Eye (tissue), 1 donor: ENCODE data around the gene TMEM229B.

Experiments used
- DNase-seq: peaks from one replicate; pipeline ENCODE4 v3.0.0-alpha.2; 2015

Gene TMEM229B

DNA sequence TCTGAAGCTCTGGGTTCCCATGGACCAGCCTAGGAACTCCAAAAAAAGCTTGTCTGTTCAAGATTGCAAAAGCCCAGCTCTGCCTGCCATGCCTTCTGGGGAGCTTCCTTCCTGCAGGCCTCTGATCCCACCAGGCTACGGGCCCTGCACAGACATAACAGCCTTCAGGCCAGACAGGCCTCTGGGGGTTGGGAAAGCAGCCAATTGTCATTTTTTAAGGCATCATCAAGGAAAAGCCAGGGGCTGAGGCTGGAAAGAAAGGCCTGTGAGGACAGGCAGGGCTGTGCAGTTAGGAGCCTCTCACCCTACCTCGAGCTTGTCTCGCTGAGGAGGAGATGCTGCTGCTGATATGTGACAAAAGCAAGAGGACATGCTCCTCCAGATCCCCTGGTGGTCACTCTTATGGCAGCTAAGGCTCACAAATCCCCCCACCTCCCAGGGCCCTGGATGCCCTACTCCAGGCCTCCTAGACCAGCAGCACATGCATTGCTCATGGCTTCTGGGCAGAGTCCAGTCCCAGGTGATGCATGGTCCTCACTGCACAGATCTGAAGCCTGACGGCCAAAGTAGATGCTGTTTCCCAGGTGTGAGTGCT lies 2.9 kb downstream of the TMEM229B start:
- no peak for DNase-seq

DNA sequence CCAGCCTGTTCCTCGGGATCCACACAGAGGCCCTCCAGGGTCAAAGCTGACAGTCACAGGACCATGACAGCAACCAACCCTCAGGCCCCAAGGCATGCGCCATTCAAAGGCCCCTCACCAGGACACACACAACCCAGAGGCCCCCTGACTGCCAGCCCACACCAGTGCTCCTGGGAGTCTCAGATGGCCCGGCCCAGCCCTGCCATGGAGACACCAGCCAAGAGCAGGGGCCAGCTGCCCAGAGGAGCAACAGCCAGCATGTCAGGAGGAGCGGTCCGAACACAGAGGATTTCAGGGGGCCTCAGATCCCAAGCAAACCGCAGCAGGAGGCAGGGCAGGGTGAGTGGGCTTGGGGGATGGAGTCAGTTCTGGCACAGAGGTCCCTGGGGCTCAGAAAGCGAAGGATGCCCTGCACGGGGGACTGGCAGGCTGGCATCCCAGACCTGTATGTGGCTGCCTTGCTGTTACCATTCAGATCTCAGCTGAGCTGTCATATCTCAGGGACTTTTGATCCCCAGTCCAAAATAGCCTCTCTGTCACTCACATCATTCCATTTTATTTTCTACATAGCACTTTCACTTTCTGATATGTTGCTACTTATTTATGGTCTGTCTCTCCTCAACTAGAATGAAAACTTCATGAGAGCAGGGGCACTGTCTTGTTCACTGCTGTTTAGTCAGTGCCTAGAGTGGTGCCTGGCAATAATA lies 4.8 kb downstream of the TMEM229B start:
- no peak for DNase-seq

DNA sequence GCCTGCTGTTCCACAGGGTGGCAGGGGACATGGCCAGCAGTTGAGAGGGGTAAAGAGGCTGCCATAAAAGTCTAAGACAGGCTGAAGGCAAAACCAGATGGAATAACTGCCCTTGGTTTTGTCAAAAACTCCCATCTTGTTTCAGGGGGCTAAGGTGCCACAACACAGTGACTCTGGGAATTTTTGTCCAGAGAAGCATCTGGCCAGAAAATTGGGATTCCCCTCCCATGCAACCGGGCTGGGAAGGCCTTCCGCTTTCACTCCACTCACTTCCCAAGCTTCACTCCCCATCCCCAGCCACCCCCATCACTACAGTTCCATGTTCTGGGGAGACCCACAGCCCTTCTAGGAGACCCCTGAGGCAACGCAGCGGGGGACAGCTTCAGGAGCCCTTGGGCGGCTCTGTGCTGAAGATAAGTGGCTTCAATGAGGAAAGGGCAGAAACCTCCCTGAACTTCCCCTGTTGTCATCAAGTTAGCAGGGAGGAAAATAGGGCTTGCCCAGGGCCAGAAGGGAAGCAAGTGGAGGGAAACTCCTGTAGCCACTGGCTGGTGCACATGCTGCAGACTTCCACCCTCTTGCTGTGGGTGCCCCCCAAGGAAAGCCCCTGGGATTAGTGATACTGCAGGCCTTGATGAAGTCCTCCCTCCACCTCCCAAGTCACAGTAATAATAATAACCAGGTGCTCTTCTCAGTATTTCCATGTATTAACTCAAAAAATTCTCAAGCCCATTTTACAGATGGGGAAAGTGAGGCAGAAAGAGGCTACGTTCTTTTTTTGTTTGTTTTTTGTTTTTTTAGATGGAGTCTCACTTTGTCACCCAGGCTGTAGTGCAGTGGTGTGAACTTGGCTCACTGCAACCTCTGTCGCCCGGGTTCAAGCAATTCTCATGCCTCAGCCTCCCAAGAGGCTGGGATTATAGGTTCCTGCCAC lies 6.0 kb downstream of the TMEM229B start:
- no peak for DNase-seq

DNA sequence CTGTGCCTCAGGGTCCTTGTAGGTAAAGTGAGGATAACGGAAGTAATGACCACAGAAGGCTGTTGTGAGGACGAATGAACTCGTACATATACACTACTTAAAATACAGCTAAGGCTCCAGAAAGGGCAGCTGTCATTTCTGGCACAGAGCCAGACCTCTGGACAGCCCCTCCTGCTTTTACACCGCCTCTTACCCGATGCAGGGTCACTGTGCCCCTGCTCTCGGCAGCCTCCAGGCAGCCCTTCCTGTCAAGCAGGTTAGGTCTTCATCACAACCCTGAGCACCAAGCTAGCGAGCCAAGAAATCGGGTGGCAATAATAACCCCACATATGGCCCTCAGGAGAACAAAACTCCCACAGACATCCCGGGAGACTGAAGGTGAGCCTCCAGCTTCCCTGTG lies 8.5 kb downstream of the TMEM229B start:
- DNase-seq, result peak; percentile 51

DNA sequence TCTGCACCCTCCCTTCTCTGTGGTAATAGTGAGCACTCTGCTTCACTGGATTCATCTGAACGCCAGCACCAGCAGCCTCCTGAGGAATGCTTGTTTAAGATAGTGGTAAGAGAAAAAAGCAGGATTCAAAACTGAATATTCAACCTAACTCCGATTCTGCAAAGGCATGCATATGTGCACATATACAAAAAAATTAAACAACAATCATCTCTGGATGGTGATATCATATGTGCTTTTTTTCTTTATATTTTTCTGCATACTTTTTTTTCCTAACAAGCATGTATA lies 9.8 kb downstream of the TMEM229B start:
- no peak for DNase-seq

DNA sequence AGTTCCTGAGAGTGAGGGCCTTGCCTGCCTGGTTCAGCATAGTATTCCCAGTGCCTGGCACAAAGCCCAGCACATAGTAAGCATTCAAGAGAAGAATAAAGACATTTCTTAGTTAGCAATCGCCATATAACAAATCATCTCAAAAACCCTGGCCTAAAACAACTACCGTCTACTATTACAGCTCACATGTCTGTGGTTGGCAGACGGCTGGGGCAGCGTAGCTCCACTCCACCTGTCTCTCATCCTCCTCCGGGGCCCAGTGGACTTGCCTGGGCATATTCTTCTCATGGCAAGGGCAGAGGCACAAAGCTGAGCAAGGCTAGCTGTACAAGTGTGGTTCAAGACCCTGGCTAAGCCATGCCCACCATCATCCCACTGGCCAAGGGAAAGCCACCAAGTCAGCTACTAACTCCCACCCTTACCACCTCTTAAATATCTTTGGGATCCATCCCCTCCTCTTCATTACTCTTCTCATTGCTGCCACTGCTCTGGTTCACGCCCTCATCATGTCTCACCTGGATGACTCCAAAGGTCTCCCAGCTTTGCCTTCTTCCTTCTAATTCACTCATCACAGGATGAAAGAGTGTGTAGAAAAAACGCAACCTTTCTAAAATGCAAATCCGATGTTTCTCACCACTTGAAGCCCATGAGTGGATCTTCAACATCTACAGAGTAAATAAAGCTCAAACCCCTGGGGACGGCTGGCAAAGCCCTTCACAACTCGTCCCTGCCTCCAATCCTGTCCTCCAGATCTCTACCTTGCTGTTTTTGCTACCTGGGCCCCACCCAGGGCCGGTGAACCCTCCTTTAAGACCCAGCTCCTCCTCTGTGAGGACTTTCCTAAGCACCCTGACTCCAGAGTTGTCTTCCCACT lies 10.4 kb downstream of the TMEM229B start:
- no peak for DNase-seq

DNA sequence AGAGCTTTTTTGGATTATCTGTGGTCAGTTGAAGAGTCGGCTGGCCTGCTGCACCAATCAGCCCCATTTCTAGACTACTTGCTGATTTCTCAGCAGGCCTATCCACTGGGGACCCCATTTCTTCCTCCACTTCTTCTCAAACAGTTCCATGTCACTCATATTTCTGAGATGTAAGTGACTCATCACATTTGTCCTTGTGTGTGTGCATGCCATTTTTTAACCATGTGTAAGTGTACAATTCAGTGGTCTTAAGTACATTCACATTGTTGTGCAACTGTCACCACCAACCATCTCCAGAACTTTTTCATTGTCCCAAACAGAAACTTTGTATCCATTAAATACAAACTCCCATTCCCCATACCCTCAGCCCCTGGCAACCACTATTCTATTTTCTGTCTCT lies 14.2 kb downstream of the TMEM229B start:
- DNase-seq, result no peak

DNA sequence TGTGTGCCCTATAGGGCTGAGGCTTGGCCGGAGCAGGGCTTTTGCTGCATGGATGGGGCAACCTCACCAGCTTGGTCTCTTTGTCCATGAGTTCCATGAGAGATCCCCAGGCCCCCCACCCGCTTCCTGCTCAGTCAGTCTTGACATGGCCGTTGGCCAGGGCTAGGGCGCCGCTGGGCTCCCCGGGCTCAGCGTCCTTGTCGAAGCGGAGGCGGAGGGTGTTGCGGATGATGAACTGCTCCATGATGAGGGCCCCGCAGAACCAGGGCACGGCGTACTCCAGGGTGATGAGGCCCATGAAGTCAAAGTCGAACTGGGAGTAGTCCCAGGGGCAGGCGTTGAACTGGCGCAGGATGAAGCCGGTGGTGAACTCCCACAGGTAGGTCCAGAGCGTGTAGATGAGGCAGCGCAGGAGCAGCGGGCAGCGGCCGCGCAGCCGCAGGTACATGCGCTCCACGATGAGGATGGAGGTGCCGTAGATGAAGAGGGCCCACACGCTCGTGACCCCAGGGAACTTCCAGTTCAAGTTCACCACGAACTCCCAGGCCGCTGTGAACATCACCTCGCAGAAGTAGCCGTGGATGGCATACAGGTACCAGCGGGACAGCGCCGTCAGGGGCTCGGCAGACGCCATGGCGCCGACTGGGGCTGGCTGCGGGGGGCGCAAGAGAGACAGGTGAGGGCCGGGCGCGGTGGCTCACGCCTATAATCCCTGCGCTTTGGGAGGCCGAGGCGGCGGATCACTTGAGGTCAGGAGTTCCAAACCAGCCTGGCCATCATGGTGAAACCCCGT lies 15.0 kb downstream of the TMEM229B start:
- DNase-seq, result no peak

DNA sequence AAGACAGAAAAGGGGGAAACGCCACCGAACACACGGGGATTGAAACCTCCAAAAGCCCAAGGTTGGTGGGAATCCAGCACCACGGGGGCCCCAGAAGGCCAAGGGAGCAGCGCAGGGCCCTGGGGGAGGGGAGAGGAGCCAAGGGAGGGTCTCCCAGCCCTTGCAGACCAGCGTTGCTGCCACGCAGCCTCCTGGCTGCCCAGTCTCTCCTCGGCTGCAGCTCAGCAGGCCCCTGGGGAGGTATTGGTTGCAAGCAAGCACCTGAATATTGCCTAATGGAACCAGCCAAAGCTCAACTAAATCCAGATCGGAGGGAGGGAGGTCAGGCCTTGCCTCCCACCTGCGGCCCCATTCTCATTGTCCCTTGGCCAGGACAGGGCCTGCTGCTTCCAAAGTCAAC lies 15.8 kb downstream of the TMEM229B start:
- no peak for DNase-seq

DNA sequence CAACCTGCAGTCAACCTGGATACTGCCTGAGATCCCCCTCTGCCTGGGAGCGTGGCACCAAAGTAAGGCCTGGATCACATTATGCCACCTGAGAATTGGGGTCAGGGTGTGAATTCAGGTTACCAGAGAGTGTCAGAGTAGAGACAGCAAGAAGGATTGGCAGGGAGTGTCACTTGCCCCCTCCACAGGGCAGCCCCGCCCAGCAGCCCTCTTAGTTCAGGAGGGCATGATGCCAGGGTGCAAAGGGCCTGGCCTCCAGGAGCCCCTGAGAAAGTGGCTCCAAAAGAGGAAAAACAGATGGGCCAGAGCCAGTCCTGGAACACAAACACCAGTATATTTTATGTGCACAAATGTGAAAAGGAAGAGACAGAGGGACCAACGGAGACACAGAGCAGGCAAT lies 18.6 kb downstream of the TMEM229B start:
- no peak for DNase-seq

DNA sequence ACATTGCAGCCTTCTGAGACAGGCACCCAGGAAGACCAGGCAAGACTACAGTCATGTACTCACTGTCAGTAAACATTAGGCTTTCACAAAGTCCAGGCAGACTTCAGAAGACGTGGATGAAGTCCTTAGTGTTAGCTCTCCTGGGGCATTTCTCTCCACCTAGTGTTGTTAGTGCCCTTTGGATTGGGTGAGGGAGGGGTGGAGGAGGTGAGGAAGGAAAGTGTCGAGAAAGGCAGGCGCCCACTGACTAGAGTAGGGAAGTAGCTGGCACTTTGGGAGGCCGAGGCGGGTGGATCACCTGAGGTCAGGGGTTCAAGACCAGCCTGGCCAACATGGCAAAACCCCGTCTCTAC lies 20.2 kb downstream of the TMEM229B start:
- no peak for DNase-seq

DNA sequence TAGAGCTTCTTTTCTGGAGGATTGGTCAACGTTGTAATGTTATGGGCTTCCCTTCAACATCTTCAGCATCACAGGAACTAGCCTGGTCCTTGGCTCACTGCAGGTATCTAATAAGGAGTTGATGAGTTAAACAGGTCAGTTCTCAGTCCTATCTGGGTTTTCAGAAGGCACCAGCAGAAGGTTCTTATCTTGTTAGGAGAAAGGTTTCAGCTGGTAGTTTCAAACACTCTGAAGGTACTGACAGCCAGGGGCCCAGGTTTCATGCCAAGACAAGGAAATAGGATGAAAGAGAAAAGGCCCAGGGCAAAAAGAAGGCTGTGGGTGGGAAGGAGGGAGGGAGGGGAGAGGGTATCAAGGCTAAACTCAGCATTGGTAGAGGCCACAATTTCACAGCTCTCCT lies 21.4 kb downstream of the TMEM229B start:
- DNase-seq, result no peak

DNA sequence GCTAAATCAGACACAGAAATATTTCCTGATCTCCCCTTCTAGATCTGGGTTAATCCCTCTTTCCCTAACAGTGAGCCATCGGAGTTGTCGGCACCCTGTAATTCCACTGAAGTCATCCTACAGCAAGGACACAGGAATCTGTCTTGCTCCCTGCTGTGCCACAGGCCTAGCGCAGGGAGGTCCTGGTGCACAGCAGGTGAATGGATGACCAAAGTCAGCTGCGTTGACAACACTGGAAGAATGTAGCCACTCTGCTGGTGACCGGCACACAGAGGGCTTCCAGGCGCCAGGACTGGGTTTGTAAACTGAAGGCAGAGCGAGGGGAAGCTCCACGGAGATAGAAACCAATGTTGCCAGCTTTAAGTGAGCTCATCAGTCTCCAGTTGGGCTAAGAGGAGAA lies 23.6 kb downstream of the TMEM229B start:
- no peak for DNase-seq

DNA sequence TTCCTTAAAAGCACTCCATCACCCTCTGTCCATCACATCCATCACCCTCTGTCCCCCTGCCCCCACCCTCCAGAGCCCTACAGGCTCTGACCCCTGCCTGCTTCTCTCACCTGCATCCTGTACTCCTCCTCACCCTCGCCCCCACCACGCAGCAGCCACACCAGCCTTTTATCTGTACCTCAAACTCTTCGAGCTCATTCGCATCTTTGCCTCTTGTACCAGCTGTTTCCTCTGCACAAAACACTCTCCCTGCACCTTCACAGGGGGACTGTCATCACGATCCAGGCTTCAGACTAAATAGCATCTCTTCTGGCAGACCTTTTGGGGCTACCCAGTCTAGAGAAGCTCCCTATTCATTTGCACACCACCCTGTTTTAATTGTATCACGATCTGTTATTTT lies 24.1 kb downstream of the TMEM229B start:
- DNase-seq, result no peak

DNA sequence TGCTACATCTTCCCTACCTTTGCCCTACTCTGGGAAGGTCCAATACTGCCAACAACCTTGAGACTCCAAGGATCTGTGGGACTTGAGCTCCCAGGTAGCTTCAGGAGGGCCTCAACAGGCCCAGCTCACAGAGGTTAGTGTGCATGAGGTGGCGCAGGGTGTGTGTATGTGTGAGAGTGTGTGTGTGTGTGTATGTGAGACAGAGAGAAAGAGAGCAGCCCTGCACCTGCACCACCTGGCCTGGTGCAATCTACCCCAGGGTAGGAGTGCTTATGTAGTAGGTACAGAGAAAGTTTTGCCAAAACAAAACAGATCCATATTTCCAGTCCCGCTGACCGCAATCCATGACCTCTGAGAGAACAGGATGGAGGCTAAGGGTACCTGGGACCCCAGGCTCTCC lies 24.6 kb downstream of the TMEM229B start:
- DNase-seq, result no peak

DNA sequence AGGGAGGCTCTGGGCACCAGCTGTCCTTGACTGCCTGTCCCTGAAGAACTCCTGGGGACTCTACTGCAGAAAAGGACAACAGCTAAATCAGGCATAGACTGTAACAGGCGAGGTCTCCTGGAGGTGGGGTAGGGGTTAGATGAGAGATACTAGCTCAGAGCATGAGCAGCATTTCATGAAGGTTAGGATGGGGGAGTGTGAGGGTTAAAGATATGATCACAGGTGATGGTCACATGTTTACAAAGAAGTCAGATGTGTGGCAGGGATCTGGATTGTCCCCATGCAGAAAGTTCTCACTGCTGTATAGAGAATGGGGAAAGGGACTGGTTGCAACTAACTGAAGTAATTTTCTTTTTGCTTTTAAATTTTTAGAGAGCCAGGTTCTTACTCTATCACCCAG lies 26.5 kb downstream of the TMEM229B start:
- no peak for DNase-seq

DNA sequence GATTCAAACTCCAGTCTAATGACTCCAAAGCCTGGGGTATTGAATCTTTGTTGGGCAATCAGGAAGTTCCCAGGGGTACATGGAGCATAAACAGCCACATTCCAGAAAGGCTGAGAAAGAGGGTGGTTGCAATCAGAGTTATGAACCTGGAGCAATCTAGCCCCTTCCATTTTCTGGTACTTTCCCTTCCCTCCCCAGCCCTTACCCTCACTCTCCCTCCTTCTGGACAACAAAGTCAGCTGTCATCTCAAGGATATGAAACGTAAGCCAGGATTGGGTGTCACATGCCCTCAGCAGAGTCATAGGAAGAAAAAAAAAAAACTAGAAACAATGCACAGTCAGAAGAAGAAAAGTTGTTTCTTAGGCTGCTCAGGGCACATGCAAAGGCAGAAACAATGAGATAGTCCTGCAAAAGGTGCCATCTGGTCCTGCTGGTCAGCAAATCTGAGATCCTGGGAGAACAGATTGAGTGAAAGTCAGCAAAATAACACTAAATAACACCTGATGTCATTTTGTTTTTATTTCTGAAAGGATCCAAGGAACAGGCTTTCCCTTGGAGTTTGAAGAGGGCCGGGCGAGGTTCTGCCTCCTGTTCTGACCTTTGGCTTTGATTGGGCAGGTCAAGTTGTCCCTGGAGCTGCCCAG lies 27.1 kb downstream of the TMEM229B start:
- no peak for DNase-seq

DNA sequence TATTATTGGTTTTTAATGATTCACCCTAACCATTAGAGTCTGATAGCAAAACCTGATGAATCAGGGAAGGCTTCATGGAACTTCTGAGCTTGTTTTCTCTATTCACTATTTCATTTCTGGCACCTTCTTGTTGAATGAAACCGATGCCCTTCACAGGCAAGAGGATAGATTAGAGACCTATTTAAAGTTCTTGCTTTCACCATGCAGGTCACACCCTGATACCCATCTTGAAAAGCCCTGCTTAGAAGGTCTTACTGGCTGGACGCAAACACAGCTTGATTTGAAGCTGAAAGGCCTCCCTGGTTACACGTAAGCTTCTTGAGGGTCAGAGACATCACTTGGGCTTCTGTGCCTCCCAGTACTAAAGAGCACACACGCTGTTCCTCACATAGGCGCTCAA lies 29.2 kb downstream of the TMEM229B start:
- DNase-seq, result no peak

DNA sequence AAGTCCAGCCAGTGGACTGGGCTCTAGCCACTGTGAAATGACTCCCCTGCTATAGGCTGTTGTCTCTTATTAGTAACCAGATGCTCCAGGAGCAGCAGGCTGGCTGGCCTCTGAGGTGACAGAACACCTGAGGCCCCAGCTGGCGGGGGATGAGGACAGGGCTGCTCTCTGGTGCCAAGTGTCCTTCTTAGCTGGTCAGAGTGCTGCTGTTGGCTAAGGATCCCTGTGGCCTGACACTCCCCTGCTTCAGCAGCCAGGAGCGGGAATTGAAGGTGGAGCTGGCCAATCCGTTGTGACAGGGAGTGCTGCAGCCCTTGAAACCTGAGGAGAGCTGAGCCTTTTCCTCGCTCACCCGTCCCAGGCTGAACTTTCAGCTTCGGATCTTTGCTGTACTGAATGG lies 30.7 kb downstream of the TMEM229B start:
- DNase-seq, result peak; percentile 45

DNA sequence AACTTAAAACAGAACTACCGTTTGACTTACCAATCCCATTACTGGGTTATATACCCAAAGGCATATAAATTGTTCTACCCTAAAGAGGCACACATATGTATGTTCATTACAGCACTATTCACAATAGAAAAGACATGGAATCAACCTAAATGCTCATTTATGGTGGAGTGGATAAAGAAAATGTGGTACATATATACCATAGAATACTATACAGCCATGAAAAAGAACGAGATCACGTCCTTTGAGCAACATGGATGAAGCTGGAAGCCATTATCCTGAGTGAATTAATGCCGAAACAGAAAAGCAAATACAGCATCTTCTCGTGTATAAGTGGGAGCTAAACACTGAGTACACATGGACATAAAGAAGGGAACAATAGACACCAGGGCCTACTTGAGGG lies 31.8 kb downstream of the TMEM229B start:
- DNase-seq, result no peak

DNA sequence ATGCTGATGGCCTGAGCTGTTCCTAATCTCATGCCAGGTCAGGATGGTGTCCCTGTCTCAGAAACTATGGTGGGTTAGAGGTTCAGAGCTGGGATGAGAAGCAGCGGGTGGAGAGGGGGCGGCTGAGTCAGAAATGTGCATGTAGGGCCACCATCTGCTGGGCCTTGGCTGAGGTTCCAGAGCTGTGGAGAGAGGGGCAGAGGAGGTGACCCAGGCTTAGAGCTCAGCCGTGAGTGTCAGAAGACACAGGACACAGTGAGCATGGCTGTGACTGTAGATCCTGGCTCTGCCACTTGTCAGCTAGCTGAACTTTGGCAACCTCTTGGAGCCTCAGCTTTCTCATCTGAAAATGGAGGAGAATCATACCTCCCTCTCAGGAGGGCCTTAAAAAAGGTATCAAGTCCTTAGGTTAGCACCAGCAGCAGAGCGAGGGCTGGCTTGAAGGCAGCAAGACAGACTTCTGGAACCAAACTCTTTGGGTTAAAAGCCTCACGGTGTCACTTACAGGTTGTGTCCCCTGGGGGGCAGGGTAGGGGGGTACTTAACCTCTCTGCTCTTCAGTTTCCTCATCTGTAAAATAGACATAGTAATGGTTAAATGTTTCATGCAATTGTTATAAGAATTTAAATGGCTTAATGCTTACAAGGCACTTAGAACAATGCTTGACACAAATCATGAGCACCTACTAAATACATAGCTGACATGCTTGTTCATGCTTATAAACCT lies 34.8 kb downstream of the TMEM229B start:
- DNase-seq, result no peak
